Left lung (tissue), 10 donors: ENCODE measurements around the gene FRY. TPM values are rescaled to one million over a fixed set of nuclear protein-coding genes. Genes with fewer than 3 reads are reported as not detected.

ENCODE experiments used
- ATAC-seq: fragments of 200-7000 bp; cut with Tn5 transposase; one replicate; pipeline ENCODE4 v1.9.1; 2020; ENCODE audit warnings: moderate library complexity
- DNase-seq, 4 donors: peaks; one replicate each; pipeline ENCODE4 v3.0.0-alpha.2; 2013 to 2020
- H3K27ac ChIP-seq, 2 donors: fragments of 200-600 bp; sonication (generic) in 1 of 2; one replicate each; pipeline versions ENCODE4 v1.5.0 to v1.8.0; 2020 to 2021
- H3K27me3 ChIP-seq, 2 donors: fragments of 200-600 bp; sonication (generic) in 1 of 2; one replicate each; pipeline versions ENCODE4 v1.5.0 to v1.8.0; 2020 to 2021
- H3K36me3 ChIP-seq, 2 donors: fragments of 200-600 bp; sonication (generic) in 1 of 2; one replicate each; pipeline versions ENCODE4 v1.5.0 to v1.8.0; 2020 to 2021
- H3K4me1 ChIP-seq, 2 donors: fragments of 200-600 bp; one replicate each; pipeline ENCODE4 v1.8.0; 2021
- H3K4me3 ChIP-seq, 2 donors: fragments of 200-600 bp; sonication (generic) in 1 of 2; one replicate each; pipeline versions ENCODE4 v1.5.0 to v1.8.0; 2020 to 2021; ENCODE audit warnings: mild to moderate bottlenecking in 1 of 2
- H3K9me3 ChIP-seq, 2 donors: fragments of 200-600 bp; sonication (generic) in 1 of 2; one replicate each; pipeline versions ENCODE4 v1.5.0 to v1.8.0; 2020 to 2021
- CTCF ChIP-seq, 2 donors: fragments of 200-600 bp; sonication (generic) in 1 of 2; IDR thresholded peaks; one replicate each; pipeline versions ENCODE4 v1.5.0 to v1.8.0; 2021; ENCODE audit warnings: antibody characterized with exemption in 2 of 2
- intact Hi-C, 2 donors: fragments of 100-400 bp; cut with DNase I; formaldehyde crosslinking; loops; one replicate each; pipeline versions ENCODE4 v1.11.2 to v1.14.2; 2022
- polyA plus RNA-seq, 6 donors: library from polyadenylated mRNA; unstranded; fragments of 120-200 nt; gene quantifications; one replicate each; pipeline ENCODE4 v1.2.1, GENCODE V29; 2013; ENCODE audit not compliant: insufficient read length in 6 of 6
- total RNA-seq, 2 donors: library from RNA; stranded (reverse); fragmentation: NEBNext Ultra II Directional; extraction: Animal tissue kit (Norgen Biotek cat#: 25700); gene quantifications; one replicate each; pipeline ENCODE4 v1.2.1, GENCODE V29; 2021
- donor health status: DM: no; HTN: yes; CAD: no.
- donor health status: DM: no; HTN: no; CAD: no.

FRY gene
- total and polyA plus RNA-seq, 8 donors, result 41.6 to 53.4 (median 49.2) TPM

GRCh38 chr13:32200741-32201140, 169.2 kb downstream of the FRY start:
- no peak overlapping the region for H3K4me3 ChIP-seq
- DNase-seq (no peak), ATAC-seq (no peak)
- intact Hi-C loops, result no loop called here
- H3K27me3 ChIP-seq, result no peaks in the 10 kb centered on the region
- no peaks in the 10 kb centered on the region for H3K9me3 ChIP-seq
- H3K27ac ChIP-seq, result no peak overlapping the region
- H3K4me1 ChIP-seq, result peaks cover 0 to 4% of the 10 kb centered on the region in 2 donors
- no peaks in the 10 kb centered on the region for H3K36me3 ChIP-seq
- TF ChIP-seq CTCF (IDR thresholded peaks at IDR 0.05), result no peak

GRCh38 chr13:32201809-32202208, 170.2 kb downstream of the FRY start:
- no peak for DNase-seq
- ATAC-seq, result no peak
- no peaks in the 10 kb centered on the region for H3K36me3 ChIP-seq
- H3K4me3 ChIP-seq, result no peak overlapping the region
- H3K9me3 ChIP-seq, result no peaks in the 10 kb centered on the region
- no peak for TF ChIP-seq CTCF (IDR thresholded peaks at IDR 0.05)
- H3K27ac ChIP-seq, result no peak overlapping the region
- H3K4me1 ChIP-seq, result peaks cover 0 to 4% of the 10 kb centered on the region in 2 donors
- H3K27me3 ChIP-seq, result no peaks in the 10 kb centered on the region
- intact Hi-C loops, result no loop called here

- Histone ChIP-seq H3K36me3 (no peaks in the 10 kb centered on the region), H3K27ac (no peak overlapping the region), H3K9me3 (no peaks in the 10 kb centered on the region), H3K27me3 (no peaks in the 10 kb centered on the region), H3K4me3 (no peak overlapping the region), H3K4me1 (peaks cover 0 to 4% of the 10 kb centered on the region in 2 donors)
- intact Hi-C loops, result no loop called here
- DNase-seq (no peak), ATAC-seq (no peak)
- no peak for TF ChIP-seq CTCF (IDR thresholded peaks at IDR 0.05)
These were observed 170.7 kb downstream of the FRY start for GRCh38 chr13:32202268-32202667.

GRCh38 chr13:32203221-32203620, 171.6 kb downstream of the FRY start:
- Histone ChIP-seq H3K36me3 (peaks cover 0 to 2% of the 10 kb centered on the region in 2 donors), H3K27me3 (no peaks in the 10 kb centered on the region), H3K27ac (no peak overlapping the region), H3K4me3 (no peak overlapping the region), H3K4me1 (peaks cover 0 to 4% of the 10 kb centered on the region in 2 donors), H3K9me3 (no peaks in the 10 kb centered on the region)
- no peak for TF ChIP-seq CTCF (IDR thresholded peaks at IDR 0.05)
- ATAC-seq (no peak), DNase-seq (no peak)
- intact Hi-C loops, result no loop called here

- Histone ChIP-seq H3K9me3 (no peaks in the 10 kb centered on the region), H3K36me3 (peaks cover 0 to 7% of the 10 kb centered on the region in 2 donors), H3K4me3 (no peak overlapping the region), H3K4me1 (peaks cover 0 to 4% of the 10 kb centered on the region in 2 donors), H3K27me3 (no peaks in the 10 kb centered on the region), H3K27ac (no peak overlapping the region)
- DNase-seq (no peak), ATAC-seq (no peak)
- intact Hi-C loops, result no loop called here
- no peak for TF ChIP-seq CTCF (IDR thresholded peaks at IDR 0.05)
These were observed 172.2 kb downstream of the FRY start for GRCh38 chr13:32203736-32204135.
